GM18508 (cell line): Measurements from ENCODE around the gene ANO8.
"Not testable (repeated sequence)": the region's sequence is repeated elsewhere in the genome, so short reads cannot be mapped to it uniquely, and the experiment has no call there.

ENCODE experiments used
- ATAC-seq: cut with Tn5 transposase; IDR thresholded peaks from one replicate; pipeline ENCODE4 v1.9.1; 2021; ENCODE audit warnings: moderate number of reproducible peaks; ENCODE audit not compliant: insufficient read depth, unreplicated experiment

Gene ANO8

GRCh38 chr19:17334414-17335409 is at the start of gene ANO8:
Gene ANO8 (minus strand): TSS chr19:17334855. CDS start chr19:17334670, 185 bp downstream.
- ATAC-seq = no peak

- ATAC-seq = no peak
Measured at GRCh38 chr19:17380426-17381138, 45.9 kb upstream of the ANO8 start.

GRCh38 chr19:17379221-17379631 is 44.6 kb upstream of the ANO8 start:
- ATAC-seq = no peak

- ATAC-seq = no peak
Measured at GRCh38 chr19:17378271-17378670, 43.6 kb upstream of the ANO8 start.

GRCh38 chr19:17376935-17377600 is 42.4 kb upstream of the ANO8 start, which contains the start of gene PLVAP:
Gene PLVAP (minus strand): TSS chr19:17377342. CDS start chr19:17377288, 54 bp downstream.
- ATAC-seq = no peak

- ATAC-seq = peak; percentile 71
Measured at GRCh38 chr19:17370026-17370587, 35.5 kb upstream of the ANO8 start.

GRCh38 chr19:17365361-17365760 is 30.7 kb upstream of the ANO8 start:
- no peak for ATAC-seq

GRCh38 chr19:17363852-17364605 is 29.4 kb upstream of the ANO8 start:
- not testable (repeated sequence) for ATAC-seq

GRCh38 chr19:17359905-17360800 is 25.5 kb upstream of the ANO8 start:
- no peak for ATAC-seq

GRCh38 chr19:17358395-17358794 is 23.7 kb upstream of the ANO8 start:
- no peak for ATAC-seq

GRCh38 chr19:17357724-17358123 is 23.1 kb upstream of the ANO8 start:
- no peak for ATAC-seq

- ATAC-seq = no peak
Measured at GRCh38 chr19:17357078-17357666, 22.5 kb upstream of the ANO8 start.

GRCh38 chr19:17353386-17353785 is 18.7 kb upstream of the ANO8 start:
- no peak for ATAC-seq

- ATAC-seq = no peak
Measured at GRCh38 chr19:17352608-17353280, 18.1 kb upstream of the ANO8 start.

- ATAC-seq = no peak
Measured at GRCh38 chr19:17351815-17352435, 17.3 kb upstream of the ANO8 start.

GRCh38 chr19:17348700-17349099 is 14.0 kb upstream of the ANO8 start:
- no peak for ATAC-seq

- no peak for ATAC-seq
Measured at GRCh38 chr19:17347877-17348276, 13.2 kb upstream of the ANO8 start.
